Smooth muscle cell (in vitro differentiated cells): ENCODE results near the gene SYT7. TPM values are rescaled to one million over a fixed set of nuclear protein-coding genes. Genes with fewer than 3 reads are reported as not detected.
"Not testable (repeated sequence)": the region's sequence is repeated elsewhere in the genome, so short reads cannot be mapped to it uniquely, and the experiment has no call there.

Experiments
- DNase-seq: peaks from one replicate; lab custom pipeline; 2025; ENCODE audit not compliant: unreplicated experiment; lab: John Stamatoyannopoulos, UW
- H2AFZ ChIP-seq: fragments of 200-600 bp; sonication (generic); 2 replicates; pipeline ENCODE4 v1.6.0; 2016; ENCODE audit warnings: antibody characterized with exemption, low read depth, mild to moderate bottlenecking
- H3F3A ChIP-seq: fragments of 200-600 bp; sonication (generic); 2 replicates; pipeline ENCODE4 v1.6.0; 2017; ENCODE audit warnings: antibody characterized with exemption, low read depth
- H3K27ac ChIP-seq: fragments of 200-600 bp; sonication (generic); 2 replicates; pipeline ENCODE4 v1.5.1; 2016; ENCODE audit warnings: low read depth, mild to moderate bottlenecking
- H3K27me3 ChIP-seq: fragments of 200-600 bp; sonication (generic); 2 replicates; pipeline ENCODE4 v1.6.1; 2016; ENCODE audit warnings: low read depth, mild to moderate bottlenecking
- H3K36me3 ChIP-seq: fragments of 200-600 bp; sonication (generic); 2 replicates; pipeline ENCODE4 v1.5.1; 2016; ENCODE audit warnings: low read depth
- H3K4me1 ChIP-seq: fragments of 200-600 bp; sonication (generic); 2 replicates; pipeline ENCODE4 v1.5.1; 2016; ENCODE audit warnings: low read depth
- H3K4me2 ChIP-seq: fragments of 200-600 bp; sonication (generic); 2 replicates; pipeline ENCODE4 v1.6.0; 2016; ENCODE audit warnings: mild to moderate bottlenecking
- H3K4me3 ChIP-seq: fragments of 200-600 bp; sonication (generic); 2 replicates; pipeline ENCODE4 v1.5.1; 2016; ENCODE audit warnings: mild to moderate bottlenecking
- H3K79me2 ChIP-seq: fragments of 200-600 bp; sonication (generic); 2 replicates; pipeline ENCODE4 v1.6.0; 2016; ENCODE audit warnings: low read depth, mild to moderate bottlenecking
- H3K9ac ChIP-seq: fragments of 200-600 bp; sonication (generic); 2 replicates; pipeline ENCODE4 v1.6.0; 2016; ENCODE audit warnings: low read depth
- H3K9me3 ChIP-seq: fragments of 200-600 bp; sonication (generic); replicated peaks from 2 replicates; pipeline ENCODE4 v1.5.1; 2016; ENCODE audit warnings: low read depth
- H4K20me1 ChIP-seq: fragments of 200-600 bp; sonication (generic); 2 replicates; pipeline ENCODE4 v1.6.0; 2016; ENCODE audit warnings: low read depth
- WGBS: methylation state at CpG from one replicate; pipeline ENCODE4 v1.1.7; 2016; ENCODE audit warnings: low lambda C conversion rate; 5-methylcytosine and 5-hydroxymethylcytosine counted together
- polyA plus RNA-seq: library from polyadenylated mRNA; unstranded; fragments of >200 nt; fragmentation: Nextera tagmentation; extraction: Ambion mirVana; gene quantifications from 2 replicates; pipeline ENCODE4 v1.2.1, GENCODE V29; 2016
- total RNA-seq: library from RNA; depleted of rRNA; stranded (reverse); fragments of >200 nt; gene quantifications from 2 replicates; pipeline ENCODE4 v1.2.3, GENCODE V29; 2014
- TF ChIP-seq, protein P1 (sequence below): fragments of 200-600 bp; sonication (generic); IDR thresholded peaks from 2 replicates; pipeline ENCODE4 v1.5.1; 2017; ENCODE audit warnings: borderline replicate concordance, mild to moderate bottlenecking, antibody characterized with exemption; ENCODE audit not compliant: insufficient read depth, poor library complexity, severe bottlenecking

Gene SYT7
- total and polyA plus RNA-seq, 2 experiments from 2014 or later, result 0.79 to 4.0 TPM

DNA sequence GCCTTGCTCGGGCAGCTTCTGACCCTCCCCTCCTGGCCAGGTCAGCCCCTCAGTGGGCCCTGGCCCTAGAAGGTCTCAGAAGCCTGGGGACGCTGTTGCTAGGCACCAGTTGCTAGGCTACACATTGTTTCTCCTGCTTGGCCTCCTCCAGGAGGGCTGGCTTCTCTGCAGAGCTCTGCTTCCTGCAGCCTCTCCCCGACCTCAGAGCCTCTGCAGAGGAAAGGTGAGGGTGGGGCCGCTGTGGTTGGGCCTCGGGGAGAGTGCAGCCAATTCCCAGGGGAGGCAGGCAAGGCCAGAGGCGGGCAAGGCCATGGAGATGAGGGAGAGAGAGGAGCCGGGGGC, 99.9 kb downstream of the SYT7 start:
- H4K20me1 ChIP-seq, result peaks cover 56% of the 10 kb centered on the region
- H3K4me2 ChIP-seq, result no peak overlapping the region
- H3F3A ChIP-seq, result no peaks in the 10 kb centered on the region
- H3K9ac ChIP-seq, result no peak overlapping the region
- no peaks in the 10 kb centered on the region for H3K9me3 ChIP-seq
- no peak for DNase-seq
- H3K4me1 ChIP-seq, result no peaks in the 10 kb centered on the region
- no peak overlapping the region for H3K4me3 ChIP-seq
- no peaks in the 10 kb centered on the region for H3K36me3 ChIP-seq
- TF ChIP-seq, protein P1, sequence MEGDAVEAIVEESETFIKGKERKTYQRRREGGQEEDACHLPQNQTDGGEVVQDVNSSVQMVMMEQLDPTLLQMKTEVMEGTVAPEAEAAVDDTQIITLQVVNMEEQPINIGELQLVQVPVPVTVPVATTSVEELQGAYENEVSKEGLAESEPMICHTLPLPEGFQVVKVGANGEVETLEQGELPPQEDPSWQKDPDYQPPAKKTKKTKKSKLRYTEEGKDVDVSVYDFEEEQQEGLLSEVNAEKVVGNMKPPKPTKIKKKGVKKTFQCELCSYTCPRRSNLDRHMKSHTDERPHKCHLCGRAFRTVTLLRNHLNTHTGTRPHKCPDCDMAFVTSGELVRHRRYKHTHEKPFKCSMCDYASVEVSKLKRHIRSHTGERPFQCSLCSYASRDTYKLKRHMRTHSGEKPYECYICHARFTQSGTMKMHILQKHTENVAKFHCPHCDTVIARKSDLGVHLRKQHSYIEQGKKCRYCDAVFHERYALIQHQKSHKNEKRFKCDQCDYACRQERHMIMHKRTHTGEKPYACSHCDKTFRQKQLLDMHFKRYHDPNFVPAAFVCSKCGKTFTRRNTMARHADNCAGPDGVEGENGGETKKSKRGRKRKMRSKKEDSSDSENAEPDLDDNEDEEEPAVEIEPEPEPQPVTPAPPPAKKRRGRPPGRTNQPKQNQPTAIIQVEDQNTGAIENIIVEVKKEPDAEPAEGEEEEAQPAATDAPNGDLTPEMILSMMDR, result no peak
- 35% methylated on average over 7 of the region's 7 CpGs for WGBS
- H2AFZ ChIP-seq, result no peak overlapping the region
- no peak overlapping the region for H3K27ac ChIP-seq
- H3K79me2 ChIP-seq, result no peaks in the 10 kb centered on the region
- no peaks in the 10 kb centered on the region for H3K27me3 ChIP-seq

DNA sequence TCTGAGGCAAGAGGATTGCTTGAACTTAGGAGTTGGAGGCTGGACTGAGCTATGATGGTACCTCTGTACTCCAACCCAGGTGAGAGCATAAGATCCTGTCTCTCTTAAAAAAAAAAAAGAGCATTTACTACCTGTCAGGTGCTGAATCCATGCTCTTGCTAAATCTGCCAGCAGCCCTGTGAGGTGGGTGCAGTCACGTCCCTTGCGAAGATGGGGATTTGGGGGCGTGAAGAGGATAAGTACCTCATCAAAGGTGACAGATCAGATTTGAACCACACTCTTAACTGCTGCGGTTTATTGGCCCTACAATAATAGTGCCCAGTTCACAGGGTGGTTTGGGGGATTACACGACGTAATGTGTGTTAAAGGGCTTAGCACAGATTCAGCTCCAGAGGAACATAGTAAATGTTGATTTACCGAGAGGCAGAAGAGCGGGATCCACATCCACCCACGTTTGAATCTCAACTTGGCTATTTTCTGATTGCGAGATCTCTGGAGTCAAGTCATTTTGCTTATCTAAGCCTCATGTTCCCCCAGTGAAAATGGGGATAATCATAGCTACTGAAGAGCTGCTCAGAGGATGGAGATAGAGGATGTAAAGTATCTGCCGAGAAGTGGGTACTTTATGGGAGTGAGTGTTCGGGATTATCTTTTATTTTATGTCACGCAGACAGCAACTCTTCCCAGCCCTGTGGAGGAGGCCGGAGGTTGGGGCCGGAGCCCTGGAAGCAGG, 100.4 kb downstream of the SYT7 start:
- Histone ChIP-seq H3K9ac (no peak overlapping the region), H3K4me1 (no peaks in the 10 kb centered on the region), H3K36me3 (no peaks in the 10 kb centered on the region), H2AFZ (no peak overlapping the region), H4K20me1 (peaks cover 62% of the 10 kb centered on the region), H3K79me2 (no peaks in the 10 kb centered on the region), H3K27ac (no peak overlapping the region), H3F3A (no peaks in the 10 kb centered on the region), H3K4me3 (no peak overlapping the region), H3K9me3 (no peaks in the 10 kb centered on the region), H3K27me3 (no peaks in the 10 kb centered on the region), H3K4me2 (no peak overlapping the region)
- no peak for DNase-seq
- TF ChIP-seq, protein P1, result no peak
- 72% methylated on average over 15 of the region's 15 CpGs for WGBS

DNA sequence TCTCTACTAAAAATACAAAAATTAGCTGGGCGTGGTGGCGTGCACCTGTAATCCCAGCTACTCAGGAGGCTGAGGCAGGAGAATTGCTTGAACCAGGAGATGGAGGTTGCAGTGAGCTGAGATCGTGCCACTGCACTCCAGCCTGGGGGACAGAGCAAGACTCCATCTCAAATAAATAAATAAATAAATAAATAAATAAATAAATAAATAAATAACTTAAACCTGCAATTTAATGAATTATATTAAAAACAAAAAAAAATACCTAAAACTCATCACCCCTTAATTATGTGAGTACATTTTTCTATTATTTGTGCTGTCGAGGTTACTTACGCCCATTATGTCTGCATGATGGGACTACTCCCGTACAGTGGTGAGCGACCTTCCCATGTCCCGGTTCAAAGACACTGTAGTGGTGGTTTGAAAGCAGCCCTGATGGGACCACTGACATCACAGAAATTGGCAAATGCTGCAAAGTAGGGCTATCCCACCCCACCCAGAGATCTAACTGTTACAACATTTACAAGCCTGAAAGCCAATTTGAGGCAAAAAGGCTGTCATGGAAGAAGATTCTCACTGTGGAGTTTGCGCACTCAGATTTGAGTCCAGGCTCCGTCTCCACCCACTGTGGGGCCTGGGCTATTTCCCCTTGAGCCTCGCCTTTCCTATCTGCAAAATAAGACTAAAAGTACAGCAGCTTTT, 101.4 kb downstream of the SYT7 start:
- not testable (repeated sequence) for DNase-seq, H3F3A ChIP-seq, H3K9ac ChIP-seq, H3K79me2 ChIP-seq, H3K36me3 ChIP-seq, H3K27ac ChIP-seq, H3K27me3 ChIP-seq, H2AFZ ChIP-seq, H3K4me3 ChIP-seq, H3K4me1 ChIP-seq, H3K4me2 ChIP-seq, H3K9me3 ChIP-seq
- WGBS, result 95% methylated on average over 11 of the region's 11 CpGs
- peaks cover 71% of the 10 kb centered on the region for H4K20me1 ChIP-seq

DNA sequence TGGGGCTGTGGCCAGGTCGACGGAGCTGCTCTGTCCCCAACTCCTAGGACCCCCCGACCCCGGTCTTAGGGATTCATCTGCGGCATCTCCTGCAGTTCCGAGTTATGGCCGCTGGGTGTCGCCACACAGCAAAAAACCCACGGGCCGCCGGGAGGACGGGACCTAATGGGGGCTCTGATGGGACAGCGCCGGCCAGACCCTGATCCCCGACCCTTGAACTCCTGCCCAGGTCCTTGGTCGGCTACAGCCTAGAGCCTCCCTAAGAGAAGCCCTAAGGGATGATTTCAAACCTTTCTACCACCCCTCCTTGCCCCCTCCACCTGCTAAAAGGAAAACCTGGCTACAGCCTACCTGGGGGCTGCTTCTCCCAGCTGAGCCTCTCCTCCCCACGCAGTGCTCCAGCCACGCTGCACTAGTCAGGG, 103.1 kb downstream of the SYT7 start:
- H3K4me1 ChIP-seq, result no peaks in the 10 kb centered on the region
- H3F3A ChIP-seq, result peaks cover 7% of the 10 kb centered on the region
- DNase-seq, result no peak
- H3K36me3 ChIP-seq, result no peaks in the 10 kb centered on the region
- no peaks in the 10 kb centered on the region for H3K79me2 ChIP-seq
- peaks cover 81% of the 10 kb centered on the region for H4K20me1 ChIP-seq
- no peak overlapping the region for H3K27ac ChIP-seq
- no peaks in the 10 kb centered on the region for H3K27me3 ChIP-seq
- no peak overlapping the region for H2AFZ ChIP-seq
- TF ChIP-seq, protein P1, result peak; percentile 93
- H3K9me3 ChIP-seq, result no peaks in the 10 kb centered on the region
- H3K9ac ChIP-seq, result no peak overlapping the region
- 6% methylated on average over 18 of the region's 18 CpGs for WGBS
- H3K4me2 ChIP-seq, result no peak overlapping the region
- H3K4me3 ChIP-seq, result no peak overlapping the region
